ENCODE results near the gene LETMD1.

LETMD1 gene

DNA sequence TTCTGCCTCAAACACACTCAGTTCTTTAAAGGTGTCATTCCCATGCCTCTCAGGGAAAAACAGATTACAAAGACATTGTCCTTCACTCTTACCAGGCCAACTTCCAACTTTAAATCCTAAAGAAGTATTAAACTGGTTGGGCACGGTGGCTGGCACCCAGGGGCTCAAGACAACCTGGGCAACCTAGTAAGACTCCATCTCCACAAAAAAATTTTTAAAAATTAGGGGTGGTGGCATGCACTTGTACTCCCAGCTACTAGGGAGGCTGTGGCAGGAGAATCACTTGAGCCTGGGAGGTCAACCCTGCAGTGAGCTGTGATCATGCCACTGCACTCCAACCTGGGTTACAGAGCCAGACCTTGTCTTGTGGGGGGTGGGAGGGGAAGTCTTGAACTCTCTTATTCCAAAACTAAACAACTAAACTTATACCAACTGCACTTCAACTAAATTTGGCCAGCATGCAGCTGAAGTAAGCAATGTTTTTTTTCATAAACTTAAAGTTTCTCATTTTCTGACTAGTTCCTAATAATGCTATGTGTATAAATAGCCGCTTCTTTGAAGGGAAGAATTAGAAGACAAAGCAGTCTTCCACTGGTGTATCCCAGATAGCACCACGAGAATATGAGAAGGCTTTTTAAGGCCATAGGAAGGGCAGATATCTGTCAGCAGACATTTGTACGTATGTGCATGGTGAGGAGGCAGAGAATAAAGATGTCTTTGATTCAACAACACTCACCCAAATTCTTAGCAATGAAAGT lies 24.3 kb upstream of the LETMD1 start:
- Histone ChIP-seq H3K4me3 (ENCODE audit: low read depth, low read length) (peak overlapping the region; percentile 78), H3K4me1 (ENCODE audit: control insufficient read depth, insufficient read depth, low read length) (0 out of 2 replicates have a peak, but pooled peaks cover 4% of the 10 kb centered on the region), H3K9me3 (ENCODE audit: control insufficient read depth, insufficient read depth, low read depth, low read length) (no peaks in the 10 kb centered on the region), H3K27ac (ENCODE audit: extremely low read depth, low read depth, low read length) (peak overlapping the region; percentile 95), H3K36me3 (ENCODE audit: control insufficient read depth in 2 of 2, insufficient read depth in 1 of 2, low read length in 2 of 2) (no peaks in the 10 kb centered on the region)
- TF ChIP-seq, protein P1, sequence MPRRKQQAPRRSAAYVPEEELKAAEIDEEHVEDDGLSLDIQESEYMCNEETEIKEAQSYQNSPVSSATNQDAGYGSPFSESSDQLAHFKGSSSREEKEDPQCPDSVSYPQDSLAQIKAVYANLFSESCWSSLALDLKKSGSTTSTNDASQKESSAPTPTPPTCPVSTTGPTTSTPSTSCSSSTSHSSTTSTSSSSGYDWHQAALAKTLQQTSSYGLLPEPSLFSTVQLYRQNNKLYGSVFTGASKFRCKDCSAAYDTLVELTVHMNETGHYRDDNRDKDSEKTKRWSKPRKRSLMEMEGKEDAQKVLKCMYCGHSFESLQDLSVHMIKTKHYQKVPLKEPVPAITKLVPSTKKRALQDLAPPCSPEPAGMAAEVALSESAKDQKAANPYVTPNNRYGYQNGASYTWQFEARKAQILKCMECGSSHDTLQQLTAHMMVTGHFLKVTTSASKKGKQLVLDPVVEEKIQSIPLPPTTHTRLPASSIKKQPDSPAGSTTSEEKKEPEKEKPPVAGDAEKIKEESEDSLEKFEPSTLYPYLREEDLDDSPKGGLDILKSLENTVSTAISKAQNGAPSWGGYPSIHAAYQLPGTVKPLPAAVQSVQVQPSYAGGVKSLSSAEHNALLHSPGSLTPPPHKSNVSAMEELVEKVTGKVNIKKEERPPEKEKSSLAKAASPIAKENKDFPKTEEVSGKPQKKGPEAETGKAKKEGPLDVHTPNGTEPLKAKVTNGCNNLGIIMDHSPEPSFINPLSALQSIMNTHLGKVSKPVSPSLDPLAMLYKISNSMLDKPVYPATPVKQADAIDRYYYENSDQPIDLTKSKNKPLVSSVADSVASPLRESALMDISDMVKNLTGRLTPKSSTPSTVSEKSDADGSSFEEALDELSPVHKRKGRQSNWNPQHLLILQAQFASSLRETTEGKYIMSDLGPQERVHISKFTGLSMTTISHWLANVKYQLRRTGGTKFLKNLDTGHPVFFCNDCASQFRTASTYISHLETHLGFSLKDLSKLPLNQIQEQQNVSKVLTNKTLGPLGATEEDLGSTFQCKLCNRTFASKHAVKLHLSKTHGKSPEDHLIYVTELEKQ (tag by site-specific recombination; IDR thresholded peaks at IDR 0.05; ENCODE audit: borderline replicate concordance) = no peak
- TF ChIP-seq GLIS1 (tag by site-specific recombination; IDR thresholded peaks at IDR 0.05) = peak; percentile 44
- TF ChIP-seq, protein P2, sequence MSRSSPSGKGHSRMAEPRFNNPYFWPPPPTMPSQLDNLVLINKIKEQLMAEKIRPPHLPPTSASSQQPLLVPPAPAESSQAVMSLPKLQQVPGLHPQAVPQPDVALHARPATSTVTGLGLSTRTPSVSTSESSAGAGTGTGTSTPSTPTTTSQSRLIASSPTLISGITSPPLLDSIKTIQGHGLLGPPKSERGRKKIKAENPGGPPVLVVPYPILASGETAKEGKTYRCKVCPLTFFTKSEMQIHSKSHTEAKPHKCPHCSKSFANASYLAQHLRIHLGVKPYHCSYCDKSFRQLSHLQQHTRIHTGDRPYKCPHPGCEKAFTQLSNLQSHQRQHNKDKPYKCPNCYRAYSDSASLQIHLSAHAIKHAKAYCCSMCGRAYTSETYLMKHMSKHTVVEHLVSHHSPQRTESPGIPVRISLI (tag by site-specific recombination; IDR thresholded peaks at IDR 0.05) = no peak
- TF ChIP-seq ZNF404 (tag by site-specific recombination; IDR thresholded peaks at IDR 0.05) = no peak
- TF ChIP-seq KLF8 (tag by site-specific recombination; IDR thresholded peaks at IDR 0.05) = no peak
- TF ChIP-seq, protein P3, sequence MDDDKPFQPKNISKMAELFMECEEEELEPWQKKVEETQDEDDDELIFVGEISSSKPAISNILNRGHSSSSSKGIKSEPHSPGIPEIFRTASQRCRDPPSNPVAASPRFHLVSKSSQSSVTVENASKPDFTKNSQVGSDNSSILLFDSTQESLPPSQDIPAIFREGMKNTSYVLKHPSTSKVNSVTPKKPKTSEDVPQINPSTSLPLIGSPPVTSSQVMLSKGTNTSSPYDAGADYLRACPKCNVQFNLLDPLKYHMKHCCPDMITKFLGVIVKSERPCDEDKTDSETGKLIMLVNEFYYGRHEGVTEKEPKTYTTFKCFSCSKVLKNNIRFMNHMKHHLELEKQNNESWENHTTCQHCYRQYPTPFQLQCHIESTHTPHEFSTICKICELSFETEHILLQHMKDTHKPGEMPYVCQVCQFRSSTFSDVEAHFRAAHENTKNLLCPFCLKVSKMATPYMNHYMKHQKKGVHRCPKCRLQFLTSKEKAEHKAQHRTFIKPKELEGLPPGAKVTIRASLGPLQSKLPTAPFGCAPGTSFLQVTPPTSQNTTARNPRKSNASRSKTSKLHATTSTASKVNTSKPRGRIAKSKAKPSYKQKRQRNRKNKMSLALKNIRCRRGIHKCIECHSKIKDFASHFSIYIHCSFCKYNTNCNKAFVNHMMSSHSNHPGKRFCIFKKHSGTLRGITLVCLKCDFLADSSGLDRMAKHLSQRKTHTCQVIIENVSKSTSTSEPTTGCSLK (tag by site-specific recombination; IDR thresholded peaks at IDR 0.05) = no peak
- TF ChIP-seq GLIS2 (tag by site-specific recombination; IDR thresholded peaks at IDR 0.05) = 0 out of 2 replicates have a peak, but pooled peaks have one; percentile 17
- TF ChIP-seq, protein P4, sequence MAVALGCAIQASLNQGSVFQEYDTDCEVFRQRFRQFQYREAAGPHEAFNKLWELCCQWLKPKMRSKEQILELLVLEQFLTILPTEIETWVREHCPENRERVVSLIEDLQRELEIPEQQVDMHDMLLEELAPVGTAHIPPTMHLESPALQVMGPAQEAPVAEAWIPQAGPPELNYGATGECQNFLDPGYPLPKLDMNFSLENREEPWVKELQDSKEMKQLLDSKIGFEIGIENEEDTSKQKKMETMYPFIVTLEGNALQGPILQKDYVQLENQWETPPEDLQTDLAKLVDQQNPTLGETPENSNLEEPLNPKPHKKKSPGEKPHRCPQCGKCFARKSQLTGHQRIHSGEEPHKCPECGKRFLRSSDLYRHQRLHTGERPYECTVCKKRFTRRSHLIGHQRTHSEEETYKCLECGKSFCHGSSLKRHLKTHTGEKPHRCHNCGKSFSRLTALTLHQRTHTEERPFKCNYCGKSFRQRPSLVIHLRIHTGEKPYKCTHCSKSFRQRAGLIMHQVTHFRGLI (tag by site-specific recombination; IDR thresholded peaks at IDR 0.05) = peak; percentile 64
- no peak for TF ChIP-seq ZNF426 (tag by site-specific recombination; IDR thresholded peaks at IDR 0.05)
- ChIA-PET CTCF (interaction anchor here (0.7 kb wide), 1 partner anchor 766 kb away, joined by 3 read pairs; no protein-coding TSS in a partner anchor), POLR2A (interaction anchor here (0.6 to 1.1 kb wide), 3 partner anchors 11 to 706 kb away, joined by 3 to 4 read pairs (median 4); no protein-coding TSS in a partner anchor)

DNA sequence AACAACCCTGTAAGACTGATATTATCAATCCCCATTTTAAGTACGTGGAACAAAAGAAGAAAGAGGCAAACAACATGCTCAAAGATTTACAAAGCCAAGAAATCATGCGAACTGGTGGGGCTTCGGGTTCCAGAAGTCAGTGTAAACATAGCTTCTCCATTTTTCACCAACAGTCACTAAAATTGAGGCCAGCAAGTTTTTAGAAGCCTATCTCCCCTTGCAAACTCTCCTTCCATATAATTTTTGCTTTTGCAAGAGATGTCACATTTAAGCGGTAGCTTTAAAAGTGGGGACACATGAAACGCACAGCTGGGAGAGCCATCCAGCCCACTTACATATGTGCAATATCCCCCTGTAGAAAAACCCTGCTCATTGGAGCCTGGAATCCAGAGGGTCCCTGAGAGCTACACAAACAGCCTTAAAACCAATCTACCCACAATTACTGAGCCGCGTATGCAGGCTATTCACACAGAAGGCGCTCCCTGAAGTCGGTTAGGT lies 22.7 kb upstream of the LETMD1 start:
- H3K36me3 ChIP-seq (ENCODE audit: control insufficient read depth in 2 of 2, insufficient read depth in 1 of 2, low read length in 2 of 2) = no peaks in the 10 kb centered on the region
- peak overlapping the region; percentile 78 for H3K4me3 ChIP-seq (ENCODE audit: low read depth, low read length)
- ChIA-PET CTCF (interaction anchor here (2.1 kb wide), 1 partner anchor 200 kb away, joined by 11 read pairs; no protein-coding TSS in a partner anchor), POLR2A (interaction anchor here (1.4 to 2.5 kb wide), 4 partner anchors 26 to 346 kb away, joined by 4 to 23 read pairs (median 6); partner anchors contain the start of gene CSRNP2)
- H3K9me3 ChIP-seq (ENCODE audit: control insufficient read depth, insufficient read depth, low read depth, low read length) = no peaks in the 10 kb centered on the region
- 0 out of 2 replicates have a peak, but pooled peaks cover 4% of the 10 kb centered on the region for H3K4me1 ChIP-seq (ENCODE audit: control insufficient read depth, insufficient read depth, low read length)
- H3K27ac ChIP-seq (ENCODE audit: extremely low read depth, low read depth, low read length) = peak overlapping the region; percentile 95
- TF ChIP-seq HOXC10 (CRISPR knock-in tag; IDR thresholded peaks at IDR 0.05) (no peak), ZNF140 (tag by site-specific recombination; IDR thresholded peaks at IDR 0.05) (no peak), GLIS1 (tag by site-specific recombination; IDR thresholded peaks at IDR 0.05) (no peak), ZNF701 (tag by site-specific recombination; IDR thresholded peaks at IDR 0.05) (no peak), GLIS2 (tag by site-specific recombination; IDR thresholded peaks at IDR 0.05) (no peak), ZNF138 (tag by site-specific recombination; IDR thresholded peaks at IDR 0.05; ENCODE audit: borderline replicate concordance) (no peak), ZNF549 (tag by site-specific recombination; IDR thresholded peaks at IDR 0.05) (no peak), ZNF292 (tag by site-specific recombination; IDR thresholded peaks at IDR 0.05; ENCODE audit: borderline replicate concordance, low read depth) (no peak)
- TF ChIP-seq, protein P5, sequence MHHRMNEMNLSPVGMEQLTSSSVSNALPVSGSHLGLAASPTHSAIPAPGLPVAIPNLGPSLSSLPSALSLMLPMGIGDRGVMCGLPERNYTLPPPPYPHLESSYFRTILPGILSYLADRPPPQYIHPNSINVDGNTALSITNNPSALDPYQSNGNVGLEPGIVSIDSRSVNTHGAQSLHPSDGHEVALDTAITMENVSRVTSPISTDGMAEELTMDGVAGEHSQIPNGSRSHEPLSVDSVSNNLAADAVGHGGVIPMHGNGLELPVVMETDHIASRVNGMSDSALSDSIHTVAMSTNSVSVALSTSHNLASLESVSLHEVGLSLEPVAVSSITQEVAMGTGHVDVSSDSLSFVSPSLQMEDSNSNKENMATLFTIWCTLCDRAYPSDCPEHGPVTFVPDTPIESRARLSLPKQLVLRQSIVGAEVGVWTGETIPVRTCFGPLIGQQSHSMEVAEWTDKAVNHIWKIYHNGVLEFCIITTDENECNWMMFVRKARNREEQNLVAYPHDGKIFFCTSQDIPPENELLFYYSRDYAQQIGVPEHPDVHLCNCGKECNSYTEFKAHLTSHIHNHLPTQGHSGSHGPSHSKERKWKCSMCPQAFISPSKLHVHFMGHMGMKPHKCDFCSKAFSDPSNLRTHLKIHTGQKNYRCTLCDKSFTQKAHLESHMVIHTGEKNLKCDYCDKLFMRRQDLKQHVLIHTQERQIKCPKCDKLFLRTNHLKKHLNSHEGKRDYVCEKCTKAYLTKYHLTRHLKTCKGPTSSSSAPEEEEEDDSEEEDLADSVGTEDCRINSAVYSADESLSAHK (tag by site-specific recombination; IDR thresholded peaks at IDR 0.05) = peak; percentile 89
- TF ChIP-seq, protein P6, sequence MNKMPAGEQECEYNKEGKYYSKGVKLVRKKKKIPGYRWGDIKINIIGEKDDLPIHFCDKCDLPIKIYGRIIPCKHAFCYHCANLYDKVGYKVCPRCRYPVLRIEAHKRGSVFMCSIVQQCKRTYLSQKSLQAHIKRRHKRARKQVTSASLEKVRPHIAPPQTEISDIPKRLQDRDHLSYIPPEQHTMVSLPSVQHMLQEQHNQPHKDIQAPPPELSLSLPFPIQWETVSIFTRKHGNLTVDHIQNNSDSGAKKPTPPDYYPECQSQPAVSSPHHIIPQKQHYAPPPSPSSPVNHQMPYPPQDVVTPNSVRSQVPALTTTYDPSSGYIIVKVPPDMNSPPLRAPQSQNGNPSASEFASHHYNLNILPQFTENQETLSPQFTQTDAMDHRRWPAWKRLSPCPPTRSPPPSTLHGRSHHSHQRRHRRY (tag by site-specific recombination; IDR thresholded peaks at IDR 0.05) = no peak

Data from HEK293 (cell line).